SIG-M5 (cell line): ENCODE measurements around the gene CAMK2G.
A peak's percentile ranks its signal among the peaks of the same experiment; 100 is the strongest.
"Not testable (repeated sequence)": the region's sequence is repeated elsewhere in the genome, so short reads cannot be mapped to it uniquely, and the experiment has no call there.

ENCODE experiments used
- DNase-seq: peaks from one replicate; lab custom pipeline; 2025; lab: John Stamatoyannopoulos, UW

The CAMK2G gene

GRCh38 chr10:73902351-73902750 is 28.0 kb upstream of the CAMK2G start:
- DNase-seq, result no peak

DNA sequence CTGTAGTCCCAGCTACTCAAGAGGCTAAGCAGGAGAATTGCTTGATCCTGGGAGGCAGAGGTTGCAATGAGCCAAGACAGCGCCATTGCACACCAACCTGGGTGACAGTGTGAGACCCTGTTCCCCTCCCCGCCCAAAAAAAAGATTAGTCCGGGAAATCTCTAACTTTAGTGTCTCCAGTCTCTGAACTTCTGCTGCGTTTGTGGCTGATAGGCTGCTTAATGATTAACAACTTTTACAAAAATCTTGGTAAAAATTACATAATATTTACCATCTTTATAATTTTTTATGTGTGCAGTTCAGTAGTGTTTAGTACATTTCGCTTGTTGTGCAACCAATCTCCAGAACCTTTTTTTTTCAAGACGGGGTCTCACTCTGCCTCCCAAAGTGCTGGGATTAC is 26.9 kb upstream of the CAMK2G start:
- no peak for DNase-seq

DNA sequence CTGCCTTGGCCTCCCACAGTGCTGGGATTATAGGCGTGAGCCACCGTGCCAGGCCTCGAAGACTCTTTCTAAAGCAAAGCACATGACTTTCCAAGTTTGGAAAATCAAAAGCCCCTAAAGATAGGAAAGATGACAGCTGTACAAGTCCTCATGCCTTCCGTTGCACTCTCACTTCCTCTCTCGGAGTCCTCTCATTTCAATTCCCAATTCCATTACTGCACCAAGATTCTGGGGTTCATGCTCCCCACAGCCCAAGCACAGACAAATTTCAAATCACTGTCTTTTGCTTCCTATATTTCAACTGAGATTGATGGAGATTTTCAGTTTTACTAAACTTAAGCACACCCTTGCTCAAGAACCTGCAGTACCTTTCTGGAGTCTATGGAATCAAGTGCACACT is 25.7 kb upstream of the CAMK2G start:
- DNase-seq, result no peak

DNA sequence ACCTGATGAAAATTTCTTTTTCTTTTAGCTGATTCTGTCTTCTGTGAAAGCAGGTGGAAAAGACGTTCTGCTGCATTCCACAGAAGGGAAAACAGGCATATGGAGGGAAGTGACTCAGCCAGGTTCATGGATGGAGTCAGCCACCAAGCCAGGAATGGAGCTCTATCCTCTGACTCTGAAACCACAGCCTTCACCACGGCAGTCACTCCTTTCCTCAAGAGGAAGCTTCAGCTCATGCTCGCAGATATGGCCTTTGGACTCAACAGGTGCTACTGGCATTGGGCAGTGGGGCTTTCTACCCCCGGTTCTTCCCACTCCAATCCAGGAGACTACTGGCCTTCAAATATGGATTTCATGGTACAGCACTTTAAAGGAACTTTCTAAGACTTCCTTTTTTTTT is 25.1 kb upstream of the CAMK2G start:
- DNase-seq, result no peak

- no peak for DNase-seq
Measured at GRCh38 chr10:73898730-73899410, 24.5 kb upstream of the CAMK2G start.

GRCh38 chr10:73897693-73898092 is 23.3 kb upstream of the CAMK2G start:
- no peak for DNase-seq

- not testable (repeated sequence) for DNase-seq
Measured at GRCh38 chr10:73895381-73895780, 21.0 kb upstream of the CAMK2G start.

DNA sequence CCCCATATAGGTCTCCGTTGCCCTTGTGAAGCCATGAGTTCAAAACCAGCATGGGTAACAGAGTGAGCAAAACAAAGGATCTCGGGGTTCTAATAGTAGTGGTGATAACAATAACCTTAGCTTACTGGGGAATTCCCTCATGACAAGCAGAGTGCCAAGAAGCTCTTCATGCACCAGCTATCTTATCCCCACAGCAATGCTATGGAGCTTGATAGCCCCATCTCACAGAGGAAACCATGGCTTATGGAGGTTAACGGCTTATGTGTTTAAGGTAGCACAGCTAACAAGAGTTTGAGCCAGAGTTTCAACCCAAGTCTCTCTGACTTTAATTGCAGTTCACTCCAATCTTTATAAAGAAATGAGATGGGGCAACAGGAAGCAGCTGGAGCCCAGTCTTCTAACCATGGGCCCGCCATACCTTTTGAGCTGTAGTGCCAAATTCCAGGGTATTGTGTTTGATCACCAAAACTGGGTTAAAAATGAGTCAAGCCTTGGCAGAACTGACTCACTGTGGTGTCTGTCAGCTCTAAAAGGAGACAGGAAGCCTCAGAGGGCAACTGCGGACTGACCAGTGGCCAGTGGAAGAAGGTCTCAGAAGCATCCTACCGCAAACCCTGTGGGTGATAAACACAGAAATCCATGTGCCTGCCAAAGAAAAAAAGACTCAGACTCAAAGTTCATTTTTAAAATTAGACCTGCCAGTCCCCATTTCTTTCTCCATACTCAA is 20.1 kb upstream of the CAMK2G start:
- DNase-seq, result no peak

GRCh38 chr10:73893426-73893825 is 19.1 kb upstream of the CAMK2G start:
- no peak for DNase-seq

GRCh38 chr10:73892310-73893030 is 18.1 kb upstream of the CAMK2G start:
- DNase-seq, result no peak

- DNase-seq, result no peak
Measured at GRCh38 chr10:73891540-73891939, 17.2 kb upstream of the CAMK2G start.

DNA sequence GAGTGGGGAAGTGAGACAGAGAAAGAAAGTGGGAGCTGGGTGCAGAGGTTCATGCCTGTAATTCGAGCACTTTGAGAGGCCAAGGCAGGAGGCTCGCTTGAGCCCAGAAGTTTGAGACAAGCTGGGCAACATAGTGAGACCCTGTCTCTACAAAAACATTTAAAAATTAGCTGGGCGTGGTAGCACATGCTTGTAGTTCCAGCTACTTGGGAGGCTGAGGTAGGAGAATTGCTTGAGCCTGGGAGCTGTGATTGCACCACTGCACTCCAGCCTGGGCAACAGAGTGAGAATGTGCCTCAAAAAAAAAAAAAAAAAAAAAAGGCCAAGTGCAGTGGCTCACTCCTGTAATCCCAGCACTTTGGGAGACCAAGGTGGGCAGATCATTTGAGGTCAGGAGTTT is 16.5 kb upstream of the CAMK2G start:
- DNase-seq, result not testable (repeated sequence)

GRCh38 chr10:73890261-73890660 is 15.9 kb upstream of the CAMK2G start:
- no peak for DNase-seq

- not testable (repeated sequence) for DNase-seq
Measured at GRCh38 chr10:73889416-73889815, 15.1 kb upstream of the CAMK2G start.

- DNase-seq, result peak; percentile 38
Measured at GRCh38 chr10:73889014-73889413, 14.7 kb upstream of the CAMK2G start.

- no peak for DNase-seq
Measured at GRCh38 chr10:73888514-73888913, 14.2 kb upstream of the CAMK2G start.

DNA sequence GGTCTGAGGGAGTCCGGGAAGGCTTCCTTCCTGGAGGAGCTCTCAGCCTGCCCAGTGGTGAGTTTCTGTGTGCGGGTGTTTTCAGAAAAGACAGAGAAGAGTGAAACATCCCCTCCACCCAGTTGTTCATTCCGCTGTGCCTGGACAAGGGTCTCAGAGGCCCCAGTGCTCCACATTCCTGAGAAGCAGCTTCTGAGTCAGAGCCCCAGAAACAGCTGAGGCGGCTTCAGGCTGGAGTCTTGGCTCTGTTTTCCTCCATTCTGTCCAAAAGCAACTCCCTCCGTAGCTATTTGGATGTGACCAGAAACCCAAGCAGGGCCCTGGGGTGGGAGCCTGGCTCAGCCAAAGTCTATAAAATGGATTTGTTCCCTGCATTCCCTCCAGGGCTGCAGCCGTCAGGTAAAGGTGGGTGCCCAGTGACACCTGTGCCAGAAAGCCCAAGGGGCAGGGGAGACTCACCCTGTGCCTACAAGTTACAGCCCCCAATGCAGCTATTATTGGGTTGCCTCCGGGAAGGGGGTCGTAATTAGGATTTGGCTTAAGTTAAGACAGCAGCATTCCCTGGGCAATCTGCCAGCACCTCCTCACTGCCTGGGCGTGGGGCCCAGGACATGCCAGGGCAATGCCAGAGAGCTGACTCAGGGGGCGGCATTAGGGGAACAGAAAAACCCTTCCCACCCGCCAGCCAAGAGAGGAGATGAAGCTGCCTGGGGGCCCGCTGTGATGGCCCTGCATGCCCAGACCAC is 13.1 kb upstream of the CAMK2G start:
- DNase-seq, result no peak

- DNase-seq, result no peak
Measured at GRCh38 chr10:73886661-73887293, 12.4 kb upstream of the CAMK2G start.

DNA sequence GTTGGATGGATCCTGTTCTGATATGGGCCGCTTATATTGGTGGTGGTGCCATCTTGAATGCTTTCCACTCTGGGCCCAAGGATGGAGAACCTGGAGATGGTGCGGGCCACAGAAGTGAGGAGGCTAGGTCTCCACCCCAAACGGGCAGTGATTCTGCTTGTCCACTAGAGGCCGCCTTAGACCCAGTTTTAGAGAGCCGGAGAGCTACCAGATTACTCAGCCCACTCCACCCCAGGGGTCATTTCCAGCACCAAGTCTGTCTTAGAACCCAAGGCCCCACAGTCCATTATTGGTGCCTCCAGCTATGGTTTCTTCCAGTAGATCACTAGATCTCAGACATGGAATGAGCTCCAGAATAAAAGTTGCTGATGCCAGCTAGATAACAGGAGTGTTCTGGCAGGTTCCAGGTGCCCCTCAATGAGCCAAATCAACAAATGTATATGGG is 11.8 kb upstream of the CAMK2G start:
- no peak for DNase-seq

DNA sequence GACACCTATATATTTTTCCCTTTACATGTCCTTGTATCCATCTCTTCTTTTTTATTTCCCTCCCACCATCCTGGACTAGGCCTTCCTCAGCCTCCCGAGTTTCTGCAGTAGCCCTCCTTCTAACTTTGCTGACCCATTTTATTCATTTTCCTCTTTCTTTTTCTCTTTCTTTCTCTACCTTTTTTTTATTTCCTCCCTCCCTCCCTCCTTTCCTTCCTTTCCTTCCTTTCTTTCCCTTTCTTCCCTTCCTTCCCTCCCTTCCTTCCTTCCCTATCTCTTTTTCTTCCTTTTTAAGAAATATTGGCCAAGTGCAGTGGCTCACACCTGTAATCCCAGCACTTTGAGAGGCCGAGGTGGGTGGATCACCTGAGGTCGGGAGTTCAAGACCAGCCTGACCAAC is 9.7 kb upstream of the CAMK2G start:
- no peak for DNase-seq

DNA sequence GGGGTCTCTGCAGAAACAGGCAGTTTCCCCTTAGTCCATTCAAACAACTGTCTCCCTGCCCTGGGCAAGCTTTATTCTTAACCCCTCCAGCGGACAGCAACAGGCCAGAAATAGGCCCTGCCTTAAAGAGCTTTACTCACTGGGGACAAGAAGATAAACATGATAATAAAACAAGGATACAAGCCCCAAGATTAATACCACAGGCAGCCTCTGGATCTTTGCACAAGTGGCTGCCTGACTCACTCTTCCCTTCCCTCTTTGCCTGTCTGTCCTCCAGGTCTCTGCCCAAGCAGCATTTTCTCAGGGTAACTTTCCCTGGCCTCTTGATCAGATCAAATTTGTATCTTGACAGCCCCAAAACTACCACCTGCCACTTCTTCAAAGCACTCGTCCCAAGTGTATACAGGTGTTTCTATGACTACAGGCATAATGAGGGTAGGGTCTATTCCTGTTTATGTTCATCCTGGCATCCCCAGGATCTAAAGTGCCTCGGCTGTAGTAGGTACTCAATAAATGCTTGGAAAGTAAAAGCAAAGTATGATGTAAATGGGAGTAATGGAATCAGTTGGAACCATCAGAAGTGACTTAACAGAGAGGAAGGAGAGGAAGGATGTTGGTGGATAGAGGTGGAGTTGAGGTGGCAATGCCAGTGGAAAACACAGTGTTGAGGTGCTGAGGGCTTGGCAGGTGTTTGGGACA is 7.0 kb upstream of the CAMK2G start:
- DNase-seq, result no peak
